Measurements from ENCODE around the gene SLC4A8.

The SLC4A8 gene

DNA sequence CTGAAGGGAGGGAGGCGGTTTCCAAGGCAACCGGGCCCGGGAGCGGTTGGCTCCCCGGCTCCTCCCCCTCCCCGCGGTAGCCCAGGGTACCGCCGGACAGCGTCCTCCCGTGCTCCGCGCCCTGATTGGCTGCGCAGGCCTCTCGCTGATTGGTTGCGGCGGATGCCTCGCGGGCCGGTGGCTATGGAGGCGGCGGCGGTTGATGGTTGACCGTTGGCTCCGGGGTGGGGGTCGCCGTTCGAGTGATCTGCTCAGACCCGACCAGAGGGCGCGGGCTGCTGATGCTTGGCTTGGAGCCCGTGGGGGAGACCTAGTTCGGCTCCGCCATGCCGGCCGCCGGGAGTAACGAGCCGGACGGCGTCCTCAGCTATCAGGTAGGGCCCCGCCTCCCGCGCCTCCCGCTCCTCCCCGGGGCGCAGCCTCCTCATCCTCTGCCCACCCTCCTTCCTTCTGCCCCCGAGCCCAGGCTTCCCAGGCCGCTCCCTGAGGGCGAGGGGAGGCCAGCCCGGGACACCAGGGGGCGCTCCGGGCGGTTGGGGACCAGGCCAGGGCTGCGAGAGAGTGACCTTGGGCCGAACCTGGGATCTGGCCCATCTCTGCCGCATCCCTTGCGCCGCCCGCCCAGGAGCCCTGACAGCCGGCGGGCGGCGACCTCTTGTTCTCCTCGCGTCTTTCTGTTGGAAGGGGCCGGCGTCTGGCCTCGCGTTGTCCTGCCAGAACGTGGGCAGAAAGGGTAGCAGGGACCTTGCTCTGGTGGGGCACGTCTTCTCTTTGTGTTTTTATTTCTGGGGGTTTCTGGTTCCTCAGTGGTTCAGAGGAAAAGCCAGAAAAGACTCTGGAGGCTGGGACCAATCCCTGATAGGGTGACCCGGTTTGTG is at the start of gene SLC4A8:
SLC4A8 (plus strand) TSS at position 170 of the 878 bp plus-strand sequence; CDS start at position 327, 157 bp downstream.
- peak; percentile 41 to 43 for DNase-seq (ENCODE audit: low read depth in 2 of 2)

DNA sequence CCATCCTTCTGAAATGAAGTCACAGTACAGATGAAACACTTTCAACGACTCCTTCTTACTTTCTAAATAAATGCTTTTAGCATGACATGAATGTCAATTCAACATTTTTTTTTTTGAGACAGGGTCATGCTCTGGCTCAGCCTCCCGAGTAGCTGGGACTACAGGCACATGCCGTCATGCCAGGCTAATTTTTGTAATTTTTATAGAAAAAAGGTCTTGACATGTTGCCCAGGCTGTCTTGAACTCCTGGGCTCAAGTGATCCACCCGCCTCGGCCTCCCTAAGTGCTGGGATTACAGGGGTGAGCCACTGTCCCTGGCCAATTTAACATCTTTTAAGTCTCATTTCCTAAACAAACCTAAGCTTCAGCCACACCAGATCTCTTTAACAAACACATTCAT is 49.8 kb upstream of the SLC4A8 start:
- DNase-seq (ENCODE audit: low read depth in 2 of 2): no peak

DNA sequence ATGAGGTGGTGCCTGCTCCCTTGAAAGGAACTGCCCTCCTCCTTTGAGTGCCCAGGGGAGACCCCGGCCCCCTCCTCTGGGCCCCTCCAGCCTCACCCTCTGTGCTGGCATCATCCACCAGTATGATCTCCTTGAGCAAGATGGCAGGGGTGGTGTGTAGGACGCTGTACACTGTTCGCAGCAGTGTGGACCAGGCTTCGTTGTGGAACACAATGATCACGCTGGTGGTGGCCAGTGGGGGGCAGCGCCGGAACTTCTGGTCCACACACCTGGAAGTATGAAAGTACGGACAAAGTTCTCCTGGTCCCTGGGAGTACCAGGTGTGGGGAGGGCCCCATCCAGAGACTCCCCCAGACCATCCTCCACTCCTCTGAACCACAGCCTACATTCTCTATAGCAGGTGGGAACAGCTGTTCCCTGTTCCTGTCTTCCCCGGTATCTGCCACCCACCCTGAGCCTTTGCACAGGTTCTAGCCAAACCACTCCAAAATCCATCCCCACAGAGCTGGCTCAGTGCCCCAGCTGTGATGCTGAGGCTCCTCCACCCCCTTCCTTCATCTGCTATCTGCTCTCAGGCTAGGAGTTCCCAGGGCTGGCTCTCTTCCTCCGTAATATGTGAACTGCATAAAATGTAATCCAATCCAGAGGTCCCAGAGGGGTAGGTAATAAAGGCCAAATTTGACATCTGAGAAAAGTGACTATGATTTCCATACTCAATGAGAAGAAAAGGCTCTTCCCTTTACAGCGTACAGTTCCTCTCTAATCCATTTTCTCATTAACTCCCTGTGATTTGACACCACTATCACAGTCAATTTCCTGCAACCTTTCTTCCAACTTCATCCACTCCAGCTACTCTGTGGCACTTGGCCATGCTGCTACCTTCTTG is 47.3 kb upstream of the SLC4A8 start:
- DNase-seq (ENCODE audit: low read depth in 2 of 2): no peak

DNA sequence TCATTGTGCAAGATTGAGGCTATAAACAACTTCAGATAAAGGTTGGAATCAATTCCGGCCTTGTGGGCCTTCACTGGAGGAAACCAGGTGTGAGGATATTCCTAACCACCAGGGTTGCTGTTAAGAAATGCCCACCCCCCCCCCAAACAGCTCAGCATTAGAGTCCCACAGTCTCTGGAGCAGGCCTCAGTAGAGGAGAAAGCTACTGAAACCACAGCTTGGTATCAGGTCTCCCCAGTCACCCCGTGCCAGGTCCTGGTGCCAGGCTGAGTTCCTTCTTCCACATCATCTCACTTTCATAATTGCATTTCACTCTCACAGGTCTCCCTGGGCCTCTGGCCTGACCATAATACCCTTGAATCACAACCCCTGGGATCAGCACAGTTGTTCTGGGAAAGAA is 45.9 kb upstream of the SLC4A8 start:
- no peak for DNase-seq (ENCODE audit: low read depth in 2 of 2)

DNA sequence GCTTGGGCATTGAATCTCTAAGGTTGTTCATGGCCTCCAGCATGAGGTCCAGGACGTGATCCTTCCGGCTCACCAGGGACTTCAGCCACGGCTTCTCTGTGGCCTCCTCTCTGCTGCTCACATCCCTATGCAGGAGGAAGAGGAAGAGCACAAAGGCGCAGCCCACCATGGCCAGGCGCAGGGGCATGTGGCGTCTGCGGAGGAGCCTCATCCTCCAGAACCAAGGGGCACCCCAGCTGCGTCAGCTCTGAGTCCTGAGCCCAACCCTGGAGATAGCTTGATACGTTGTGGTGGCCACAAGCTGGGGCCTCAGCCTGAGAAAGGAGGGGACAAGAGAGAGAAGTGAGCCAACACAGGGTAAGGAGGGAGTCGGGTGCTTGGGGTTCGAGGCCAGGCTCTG is 45.1 kb upstream of the SLC4A8 start:
- no peak for DNase-seq (ENCODE audit: low read depth in 2 of 2)

DNA sequence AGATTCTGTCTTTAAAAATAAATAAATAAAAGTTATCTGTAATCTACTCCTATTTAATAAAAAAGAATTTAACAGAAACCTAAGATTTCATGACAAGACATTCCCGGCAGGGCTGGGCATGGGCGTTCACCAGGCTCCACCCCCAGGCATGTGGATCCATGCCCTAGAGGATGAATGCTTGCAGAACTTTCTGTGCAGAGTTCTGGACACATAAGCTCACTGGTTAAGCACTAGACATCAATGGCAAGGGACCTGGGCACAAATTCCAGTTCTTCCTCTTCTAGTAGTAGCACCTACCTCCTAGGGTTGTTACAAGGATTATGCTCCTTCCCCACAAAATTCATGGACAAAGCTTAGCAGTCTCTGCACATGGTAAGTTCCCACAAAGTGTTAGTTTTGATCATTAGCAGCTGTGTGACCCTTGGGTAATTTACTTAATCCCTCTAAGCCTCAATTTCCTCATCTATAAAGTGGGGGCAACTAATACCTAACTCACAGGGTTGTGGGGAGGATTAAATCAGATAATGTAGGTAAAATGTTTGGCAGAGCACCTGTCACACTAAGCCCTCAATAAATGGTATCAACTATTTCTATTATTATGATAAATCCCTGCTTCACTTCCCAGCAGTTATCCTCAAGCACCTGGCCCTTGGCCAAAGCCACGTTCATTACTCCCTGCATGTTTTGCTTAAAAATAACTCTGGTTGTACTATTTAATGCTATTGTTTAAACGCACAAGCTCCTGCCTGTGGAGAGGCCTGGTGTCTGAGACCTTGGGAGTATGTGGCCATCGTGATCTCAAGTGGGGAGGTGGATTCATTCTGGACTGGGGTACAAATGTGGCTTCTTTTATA is 43.2 kb upstream of the SLC4A8 start:
- no peak for DNase-seq (ENCODE audit: low read depth in 2 of 2)

DNA sequence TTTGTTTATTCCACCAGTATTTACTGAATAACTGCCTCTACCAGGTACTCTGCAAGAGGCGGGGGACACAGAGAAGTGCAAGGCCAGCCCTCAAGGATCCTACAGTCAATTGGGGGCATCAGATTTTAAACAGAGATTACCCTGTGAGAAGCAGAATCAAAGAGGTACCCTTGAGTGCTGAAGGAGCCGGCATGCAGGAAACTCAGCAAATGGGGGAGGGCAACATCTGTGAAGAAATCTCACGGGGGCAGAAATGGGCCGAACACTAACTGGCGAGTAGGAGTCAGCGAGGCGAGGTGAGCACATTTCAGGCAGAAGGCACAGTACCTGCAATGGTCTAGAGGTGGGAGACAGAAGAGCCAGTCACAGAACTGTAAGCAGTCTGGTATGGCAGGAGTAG is 42.5 kb upstream of the SLC4A8 start:
- no peak for DNase-seq (ENCODE audit: low read depth in 2 of 2)

DNA sequence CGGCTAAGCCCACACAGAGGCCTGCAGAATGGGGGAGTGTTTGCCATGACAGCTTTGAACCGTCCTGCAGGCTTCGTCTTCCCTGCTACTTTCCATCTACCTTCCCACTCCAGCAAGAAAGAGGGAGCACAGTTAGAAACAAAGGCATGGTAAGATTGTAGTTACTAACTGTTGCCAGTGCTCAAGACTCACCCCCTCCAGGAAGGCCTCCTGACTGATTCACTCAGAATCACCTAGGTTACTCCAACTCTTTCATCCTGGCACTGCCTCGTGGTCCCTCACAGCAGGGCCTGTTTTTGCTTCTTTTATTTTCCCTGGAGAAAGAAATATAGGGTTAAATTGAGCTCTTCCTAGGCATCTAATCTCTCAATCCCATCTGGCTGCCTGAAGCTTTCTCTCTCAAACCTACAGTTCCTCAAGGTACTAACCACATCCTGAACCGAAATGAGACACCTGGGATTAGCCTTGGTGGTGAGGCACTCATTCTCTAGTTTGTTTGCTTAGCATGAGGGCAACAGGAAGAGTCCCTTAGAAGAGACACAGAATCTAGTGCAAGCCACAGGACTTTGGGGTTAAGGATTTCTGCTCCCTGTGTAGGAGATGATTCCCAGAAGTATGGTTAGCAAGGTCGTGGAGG is 41.2 kb upstream of the SLC4A8 start:
- no peak for DNase-seq (ENCODE audit: low read depth in 2 of 2)

DNA sequence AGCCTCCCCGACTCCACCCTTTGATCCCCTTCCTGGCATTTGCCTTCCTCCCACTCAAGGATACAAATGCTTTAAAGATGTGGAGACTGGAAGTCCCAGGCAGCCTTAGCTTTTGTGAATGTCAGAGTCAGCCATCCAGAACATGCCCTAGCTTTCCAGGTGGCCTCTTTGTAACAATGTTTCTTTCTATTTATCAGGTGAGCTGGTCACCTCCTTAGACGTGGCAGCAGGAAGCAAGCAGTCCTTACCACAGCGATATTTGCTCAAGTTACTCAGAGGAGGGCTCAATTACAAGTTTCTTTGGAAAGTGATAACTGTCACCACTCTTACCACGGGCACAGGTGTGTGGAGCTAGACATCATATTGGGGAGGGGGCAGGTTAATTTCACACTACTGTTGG is 38.3 kb upstream of the SLC4A8 start:
- DNase-seq (ENCODE audit: low read depth in 2 of 2): no peak

DNA sequence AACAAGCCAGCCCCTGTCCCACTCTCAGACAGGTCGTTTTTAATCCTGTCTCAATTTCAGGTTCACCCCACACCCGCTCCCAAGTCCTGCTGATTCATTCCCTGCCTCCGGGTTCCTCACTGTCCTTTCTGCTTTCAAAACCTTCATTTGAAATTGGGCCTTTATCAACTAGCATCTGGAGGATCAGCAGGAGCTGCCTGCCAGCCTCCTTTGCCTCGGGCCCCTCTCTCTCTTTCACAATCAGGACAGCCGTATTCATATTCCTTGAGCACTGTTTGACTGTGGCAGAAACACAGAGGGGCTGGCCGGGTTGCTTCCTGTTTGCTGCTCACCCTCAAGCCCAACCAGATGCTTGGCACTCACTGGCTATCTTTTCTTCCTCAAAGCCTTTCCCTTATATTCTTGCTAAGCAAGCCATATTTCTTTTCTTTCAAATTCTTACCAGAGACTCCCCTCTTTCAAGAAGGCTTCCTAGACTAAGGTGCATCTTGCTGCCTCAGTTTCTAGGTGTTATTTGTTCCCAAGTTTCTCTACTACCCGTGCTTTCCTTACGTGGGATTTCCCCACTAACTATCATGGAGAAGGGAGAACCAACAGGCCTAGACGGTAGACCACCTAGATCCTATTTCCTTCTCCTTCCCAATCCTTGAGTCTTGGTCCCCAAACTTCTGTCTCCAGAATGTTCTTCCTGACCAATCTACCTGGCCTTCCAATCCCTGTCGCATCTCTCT is 36.4 kb upstream of the SLC4A8 start:
- DNase-seq (ENCODE audit: low read depth in 2 of 2): no peak

DNA sequence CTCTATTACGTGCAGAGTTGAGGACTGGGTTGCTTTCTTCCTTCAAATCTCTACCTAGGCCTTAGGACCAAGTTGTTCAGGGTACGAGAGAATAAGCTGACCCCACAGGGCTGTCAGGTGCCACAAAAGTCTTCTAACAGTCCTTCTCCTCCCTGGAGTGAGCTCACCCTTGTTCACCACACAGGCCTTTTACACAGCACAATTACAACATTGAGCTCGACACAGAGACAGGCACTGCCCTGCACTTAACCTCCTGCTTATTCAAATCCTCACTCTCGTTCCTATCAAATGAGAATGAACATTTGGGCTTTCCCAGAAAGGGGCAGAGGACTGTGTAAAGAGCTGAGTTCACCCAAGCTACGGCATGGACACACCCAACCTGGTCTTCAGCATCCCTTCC is 35.8 kb upstream of the SLC4A8 start:
- no peak for DNase-seq (ENCODE audit: low read depth in 2 of 2)

DNA sequence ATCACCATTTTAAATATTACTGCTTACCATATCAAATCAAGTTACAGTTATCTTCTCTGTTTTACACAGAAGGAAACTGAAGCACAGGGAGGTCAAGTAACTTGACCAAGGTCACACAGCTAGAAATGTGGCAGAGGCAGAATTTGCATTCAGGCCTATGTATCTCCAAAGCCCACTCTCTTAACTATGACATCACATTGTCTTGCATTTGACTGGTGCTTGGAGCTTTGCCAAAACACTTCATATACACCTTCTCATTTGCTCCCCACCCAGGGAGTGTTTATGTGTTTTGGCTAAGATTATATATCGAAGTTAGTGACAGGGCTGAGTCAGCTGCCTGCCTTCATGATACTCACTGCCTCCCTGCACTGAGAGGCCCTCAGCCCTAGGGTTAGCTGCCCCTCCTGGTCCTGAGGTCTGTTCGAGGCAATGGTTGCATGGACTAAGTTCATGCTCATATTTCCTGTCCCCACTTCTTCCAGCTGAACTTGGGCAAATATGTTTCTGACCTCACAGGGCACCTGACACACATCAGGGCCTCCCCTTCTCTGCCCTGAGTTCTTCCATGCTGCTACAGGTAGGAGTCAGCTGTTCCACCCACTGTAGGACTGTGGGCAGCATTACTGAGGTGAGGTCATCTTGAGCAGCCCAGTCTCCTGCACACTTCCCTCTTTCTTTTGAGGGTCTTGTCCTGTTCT is 35.2 kb upstream of the SLC4A8 start:
- DNase-seq (ENCODE audit: low read depth in 2 of 2): no peak

DNA sequence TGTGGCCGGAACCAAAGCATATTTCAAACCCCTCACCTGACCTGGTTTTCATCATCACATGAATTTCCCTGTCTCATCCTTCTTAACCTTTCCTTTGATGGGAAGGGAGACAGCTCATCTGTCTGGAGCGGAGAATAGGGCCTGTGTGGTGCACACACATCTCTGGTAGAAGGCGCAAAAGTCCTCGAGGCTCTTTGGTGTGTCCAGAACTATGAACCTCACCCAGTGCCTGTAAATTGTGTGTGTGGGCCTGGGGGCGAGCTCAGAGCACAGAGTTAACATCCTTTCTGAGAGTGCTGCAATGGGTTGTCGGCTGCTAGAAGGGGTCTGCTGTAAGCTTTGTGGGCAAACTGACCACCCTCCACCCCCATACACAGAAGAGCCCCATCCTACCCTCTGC is 34.2 kb upstream of the SLC4A8 start:
- DNase-seq (ENCODE audit: low read depth in 2 of 2): no peak

DNA sequence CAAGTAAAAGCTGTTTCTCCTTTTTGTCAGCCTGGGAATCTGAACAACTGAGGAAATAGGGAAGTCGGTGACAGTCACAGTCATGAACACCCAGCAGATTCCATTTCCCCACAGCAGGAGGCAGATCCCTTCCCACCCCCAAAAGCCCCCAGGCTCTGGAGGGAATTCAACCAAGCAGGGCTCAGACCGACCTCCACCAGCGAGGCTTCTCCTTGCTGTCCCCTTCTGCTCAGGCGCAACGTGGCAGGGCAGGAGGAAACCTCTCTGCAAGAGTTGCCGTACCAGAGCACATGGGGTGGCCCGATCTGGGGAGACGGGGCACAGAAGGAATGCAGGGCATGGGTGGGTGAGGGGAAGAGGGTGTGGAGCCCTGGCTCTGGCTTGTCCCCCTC is 33.7 kb upstream of the SLC4A8 start:
- no peak for DNase-seq (ENCODE audit: low read depth in 2 of 2)

DNA sequence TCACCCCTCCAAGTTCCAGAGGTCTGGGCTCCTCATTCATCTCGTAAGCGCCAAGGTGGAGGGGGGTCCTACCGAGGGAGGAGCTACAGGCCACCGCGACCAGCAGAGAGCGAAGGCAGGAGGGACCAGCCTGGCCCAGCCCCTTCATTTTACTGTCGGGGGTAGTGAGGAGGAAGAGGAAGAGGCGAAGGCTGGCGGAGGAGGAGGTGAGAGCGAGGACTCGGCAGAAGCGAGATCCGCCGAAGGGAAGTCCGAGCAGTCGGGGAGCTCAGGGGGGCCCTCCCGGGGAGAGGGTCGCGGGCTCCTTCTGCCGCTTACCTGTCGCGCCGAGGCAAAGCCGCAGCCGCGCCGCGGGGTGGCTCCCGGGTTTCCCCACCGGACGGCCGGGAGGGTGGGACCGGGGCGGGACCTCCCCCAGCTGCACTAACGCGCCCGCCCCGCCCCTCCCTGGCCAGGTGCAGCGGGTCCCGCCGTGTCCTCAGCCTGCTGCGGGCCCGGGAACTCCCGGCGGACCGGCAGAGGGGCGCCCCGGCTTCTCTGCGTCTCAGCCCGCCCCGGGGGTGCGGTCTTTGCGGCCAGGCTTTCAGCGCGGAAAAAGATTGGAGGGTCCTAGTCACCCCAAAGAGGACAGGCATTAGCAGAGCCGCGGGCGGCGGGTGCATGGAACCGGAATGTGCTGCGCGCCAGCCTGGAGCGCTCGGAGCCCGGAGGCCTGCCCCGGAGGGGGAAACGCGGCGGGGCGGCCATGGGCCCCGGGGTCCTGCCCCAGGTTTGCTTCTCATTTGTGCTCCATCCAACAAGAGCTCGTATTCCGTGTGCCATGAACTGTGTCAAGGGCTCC is 33.1 kb upstream of the SLC4A8 start, which contains the start of gene GALNT6:
GALNT6 (minus strand) TSS at position 124 of the 841 bp plus-strand sequence. CDS start 11,625 bp downstream, outside the sequence.
- peak; percentile 46 to 52 for DNase-seq (ENCODE audit: low read depth in 2 of 2)

DNA sequence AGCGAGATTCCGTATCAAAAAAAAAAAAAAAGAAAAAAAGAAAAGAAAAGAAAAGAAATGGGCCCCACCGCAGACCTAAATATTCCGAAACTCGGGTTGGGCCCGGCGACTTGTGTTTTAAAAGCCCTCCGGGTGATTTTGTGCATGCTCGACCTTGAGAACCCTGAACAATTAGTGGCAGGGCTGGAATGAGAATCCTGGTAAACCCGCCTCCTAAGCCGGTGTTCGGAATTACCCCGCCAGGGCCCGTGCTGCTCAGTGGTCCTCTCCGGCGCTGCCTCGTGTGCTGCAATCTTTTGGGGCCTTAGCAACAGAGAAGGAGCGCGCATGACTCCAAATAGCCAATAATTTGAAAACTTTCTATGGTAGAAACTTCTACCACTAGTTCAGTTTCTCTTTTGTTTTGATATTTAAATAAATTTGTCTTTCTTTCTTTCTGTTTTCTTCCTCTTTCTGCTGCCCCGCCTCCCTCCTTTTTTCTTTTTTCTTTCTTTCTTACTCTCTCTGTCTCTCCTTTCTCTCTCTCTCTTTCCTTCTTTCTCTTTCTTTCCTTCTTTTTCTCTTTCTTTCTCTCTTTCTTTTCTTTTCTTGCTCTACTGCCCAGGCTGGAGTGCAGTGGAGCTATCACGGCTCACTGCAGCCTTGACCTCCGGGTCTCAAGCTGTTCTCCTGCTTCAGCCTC is 31.9 kb upstream of the SLC4A8 start:
- DNase-seq (ENCODE audit: low read depth in 2 of 2): no peak

DNA sequence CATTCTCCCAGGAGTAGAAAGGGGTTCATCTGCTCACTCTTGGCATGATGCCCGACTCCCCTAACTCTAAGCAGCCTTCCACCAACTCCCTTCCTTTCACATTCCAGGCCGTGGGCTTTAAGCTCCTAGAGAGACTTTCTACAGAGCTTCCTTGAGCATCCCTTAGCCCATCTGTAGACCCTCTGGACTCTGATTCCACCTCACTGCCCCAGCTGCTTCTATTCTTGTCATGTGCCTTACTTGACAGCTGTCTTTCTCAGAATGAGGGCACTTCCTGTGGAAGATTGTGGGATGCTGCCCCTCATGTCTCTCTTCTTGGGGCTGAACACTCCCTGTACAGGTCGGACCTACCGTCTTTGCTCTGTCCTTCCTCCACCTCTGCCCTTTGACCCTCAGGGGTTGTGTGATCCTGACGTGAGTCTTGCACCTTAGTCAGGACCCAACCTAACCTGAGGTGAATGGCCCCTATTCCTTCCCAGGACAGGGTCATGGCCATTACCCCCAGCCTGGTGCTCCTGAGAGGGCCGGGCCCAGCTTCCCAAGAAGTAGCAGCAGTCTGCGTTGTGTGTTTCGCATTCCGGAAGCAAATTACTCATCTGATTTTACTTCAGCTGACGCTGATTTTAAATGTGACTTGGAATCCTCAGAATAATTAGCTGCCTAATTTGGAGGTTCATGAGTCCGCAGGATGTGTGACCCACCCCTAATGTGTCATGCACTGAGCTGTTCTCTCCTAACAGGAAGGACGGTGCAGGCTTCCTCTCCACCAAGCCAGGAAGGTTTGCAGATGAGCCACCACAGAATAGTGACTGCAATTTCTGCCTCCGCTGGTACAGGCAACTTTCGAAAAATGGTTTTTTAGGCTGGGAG is 30.7 kb upstream of the SLC4A8 start:
- DNase-seq (ENCODE audit: low read depth in 2 of 2): no peak

All from stimulated activated CD8-positive, alpha-beta memory T cell treated with anti-CD3 and anti-CD28 coated beads, Interleukin-7, amount 100 ng/mL, for 1 hour (primary cell).